ENCODE results near the gene ZBTB45.
"Not testable (repeated sequence)": the region's sequence is repeated elsewhere in the genome, so short reads cannot be mapped to it uniquely, and the experiment has no call there.

The ZBTB45 gene

GRCh38 chr19:58474291-58474996 is 45.2 kb downstream of the ZBTB45 start:
- no peak for DNase-seq

GRCh38 chr19:58473775-58474174 is 45.8 kb downstream of the ZBTB45 start:
- DNase-seq = no peak

GRCh38 chr19:58471736-58472135 is 47.9 kb downstream of the ZBTB45 start:
- no peak for DNase-seq

GRCh38 chr19:58470837-58471543 is 48.6 kb downstream of the ZBTB45 start:
- not testable (repeated sequence) for DNase-seq

- DNase-seq = no peak
These were observed 50.2 kb downstream of the ZBTB45 start for GRCh38 chr19:58469241-58470013.

- DNase-seq = no peak
These were observed 51.3 kb downstream of the ZBTB45 start for GRCh38 chr19:58468216-58468839.

GRCh38 chr19:58466760-58467589 is 52.6 kb downstream of the ZBTB45 start, which contains the start of gene ZNF324:
Gene ZNF324, plus strand, starts transcription at chr19:58467080. Its CDS starts 2,106 bp downstream, at chr19:58469186.
- DNase-seq = peak; percentile 97

GRCh38 chr19:58466089-58466759 is 53.4 kb downstream of the ZBTB45 start:
- DNase-seq = no peak
